Adrenal gland (tissue), 12 donors: ENCODE results near the gene PHACTR3. TPM values are rescaled to one million over a fixed set of nuclear protein-coding genes. Genes with fewer than 3 reads are reported as not detected.

Experiments
- DNase-seq, 7 donors: peaks; one replicate each; pipeline ENCODE4 v3.0.0-alpha.2; 2019 to 2020
- H3K27ac ChIP-seq, 5 donors: fragments of 200-600 bp; sonication (generic) in 4 of 5; 1 replicate in 3 of 5; 2 replicates in 2 of 5; pipeline versions ENCODE4 v1.5.1 to v1.8.0; 2016 to 2020; ENCODE audit warnings: mild to moderate bottlenecking in 1 of 5
- H3K27me3 ChIP-seq: fragments of 200-600 bp; 2 replicates; pipeline ENCODE4 v1.8.0; 2021
- H3K36me3 ChIP-seq, 2 donors: fragments of 200-600 bp; replicated peaks in 1 of 2; 1 replicate in 1 of 2; 2 replicates in 1 of 2; pipeline versions ENCODE4 v1.5.1 to v1.8.0; 2018 to 2022
- H3K4me1 ChIP-seq, 2 donors: fragments of 200-600 bp; replicated peaks in 1 of 2; 1 replicate in 1 of 2; 2 replicates in 1 of 2; pipeline versions ENCODE4 v1.5.1 to v1.8.0; 2018 to 2021
- H3K4me3 ChIP-seq, 4 donors: fragments of 200-600 bp; sonication (generic) in 3 of 4; one replicate each; pipeline ENCODE4 v1.5.1; 2016 to 2018
- H3K9me3 ChIP-seq, 3 donors: fragments of 200-600 bp; sonication (generic) in 1 of 3; replicated peaks in 1 of 3; 1 replicate in 2 of 3; 2 replicates in 1 of 3; pipeline versions ENCODE4 v1.5.1 to v1.8.0; 2016 to 2021
- POLR2A ChIP-seq, 2 donors: fragments of 450-650 bp; IDR thresholded peaks; one replicate each; pipeline ENCODE4 v1.6.1; 2017; ENCODE audit warnings: antibody characterized with exemption in 2 of 2, mild to moderate bottlenecking in 2 of 2, moderate library complexity in 1 of 2
- whole genome bisulfite sequencing, 4 donors: extraction: QIAGEN DNeasy Blood & Tissue Kit in 2 of 4; methylation state at CpG; one replicate each; pipeline versions ENCODE4 v1.1.5 to v1.1.7; 2013 to 2017; 5-methylcytosine and 5-hydroxymethylcytosine counted together
- intact Hi-C, 2 donors: fragments of 100-400 bp; cut with DNase I; formaldehyde crosslinking; loops; one replicate each; pipeline versions ENCODE4 v1.14.1 to v1.15.0; 2022 to 2023
- polyA plus RNA-seq, 3 donors: library from polyadenylated mRNA; stranded (reverse); fragments of 200-250 nt in 2 of 3; fragments of 350-450 nt in 1 of 3; fragmentation: Illumina TruSeq in 1 of 3; extraction: RNeasy Lipid Tissue Mini Kit (QIAGEN cat#74804) in 1 of 3; gene quantifications; one replicate each; pipeline ENCODE4 v1.2.3, GENCODE V29; 2013 to 2014
- total RNA-seq, 9 donors: library from RNA; depleted of rRNA in 4 of 9; stranded (reverse); fragments of >200 nt in 4 of 9; fragments of 120-200 nt in 1 of 9; fragmentation: NEBNext Ultra II Directional in 1 of 9; extraction: Animal tissue kit (Norgen Biotek cat#: 25700) in 1 of 9; gene quantifications; one replicate each; pipeline versions ENCODE4 v1.1.0 to v1.2.4, GENCODE V29; 2013 to 2023
- TF ChIP-seq, protein P1 (sequence below), 6 experiments: fragments of 450-650 bp in 4 of 6; fragments of 200-600 bp in 2 of 6; sonication (generic) in 1 of 6; IDR thresholded peaks; 1 replicate in 5 of 6; 2 replicates in 1 of 6; pipeline versions ENCODE4 v1.5.1 to v1.8.0; 2016 to 2021; ENCODE audit warnings: antibody characterized with exemption in 6 of 6, mild to moderate bottlenecking in 2 of 6, moderate library complexity in 1 of 6
- donor health status: healthy with polysubstance abuse.
- donor health status: Bipolar disorder and iron deficiency.
- donor health status: DM: yes; HTN: yes; CAD: no.
- donor health status: DM: no; HTN: no; CAD: no.
- donor health status: DM: no; HTN: no; CAD: no.
- donor health status: DM: yes; HTN: yes; CAD: no.

Gene PHACTR3
- total and polyA plus RNA-seq, 12 donors, result 0.17 to 4.5 (median 0.81) TPM

DNA sequence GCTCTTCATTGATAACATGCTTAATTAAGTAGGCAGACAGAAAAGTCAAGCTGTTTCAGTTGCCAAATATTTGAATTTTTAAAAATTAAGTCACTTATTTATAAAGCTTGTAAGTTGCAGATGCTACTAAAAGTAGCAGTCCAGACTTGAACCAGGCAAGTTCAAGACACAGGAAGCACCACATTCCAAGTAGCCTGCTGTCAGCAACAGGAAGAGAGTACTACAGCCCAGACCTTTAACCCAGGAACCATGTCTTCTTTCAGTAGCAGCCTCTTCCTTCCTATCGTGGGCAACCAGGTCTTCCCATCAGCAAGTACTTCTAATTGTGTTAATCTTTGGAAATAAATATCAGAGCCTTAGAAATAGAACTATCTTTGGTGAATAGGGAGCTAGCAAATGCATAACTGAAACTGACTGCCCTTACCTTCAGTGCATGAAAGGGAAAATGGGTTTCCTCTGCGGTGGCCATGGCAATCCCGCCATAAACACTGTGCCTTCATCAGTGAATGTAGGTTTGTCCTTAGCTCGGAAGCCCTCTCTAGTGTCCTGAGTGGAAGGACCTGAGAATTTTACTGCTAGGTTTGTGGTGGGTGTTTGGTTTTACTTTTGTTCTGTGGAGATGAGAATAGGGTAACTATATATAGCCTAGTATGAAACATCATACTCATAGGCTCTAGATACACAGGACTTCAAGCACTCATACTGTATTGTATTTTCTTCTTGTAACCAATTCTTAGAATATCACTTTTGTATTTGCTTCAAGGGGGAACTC is 233.5 kb downstream of the PHACTR3 start:
- intact Hi-C loops, result no loop called here
- Histone ChIP-seq H3K4me3 (no peak overlapping the region), H3K4me1 (peaks cover 0 to 10% of the 10 kb centered on the region in 2 donors), H3K27ac (no peak overlapping the region), H3K36me3 (no peaks in the 10 kb centered on the region), H3K27me3 (peaks cover 10% of the 10 kb centered on the region), H3K9me3 (no peaks in the 10 kb centered on the region)
- no peak for DNase-seq
- no peak for TF ChIP-seq POLR2A (IDR thresholded peaks at IDR 0.05)
- TF ChIP-seq, protein P1, sequence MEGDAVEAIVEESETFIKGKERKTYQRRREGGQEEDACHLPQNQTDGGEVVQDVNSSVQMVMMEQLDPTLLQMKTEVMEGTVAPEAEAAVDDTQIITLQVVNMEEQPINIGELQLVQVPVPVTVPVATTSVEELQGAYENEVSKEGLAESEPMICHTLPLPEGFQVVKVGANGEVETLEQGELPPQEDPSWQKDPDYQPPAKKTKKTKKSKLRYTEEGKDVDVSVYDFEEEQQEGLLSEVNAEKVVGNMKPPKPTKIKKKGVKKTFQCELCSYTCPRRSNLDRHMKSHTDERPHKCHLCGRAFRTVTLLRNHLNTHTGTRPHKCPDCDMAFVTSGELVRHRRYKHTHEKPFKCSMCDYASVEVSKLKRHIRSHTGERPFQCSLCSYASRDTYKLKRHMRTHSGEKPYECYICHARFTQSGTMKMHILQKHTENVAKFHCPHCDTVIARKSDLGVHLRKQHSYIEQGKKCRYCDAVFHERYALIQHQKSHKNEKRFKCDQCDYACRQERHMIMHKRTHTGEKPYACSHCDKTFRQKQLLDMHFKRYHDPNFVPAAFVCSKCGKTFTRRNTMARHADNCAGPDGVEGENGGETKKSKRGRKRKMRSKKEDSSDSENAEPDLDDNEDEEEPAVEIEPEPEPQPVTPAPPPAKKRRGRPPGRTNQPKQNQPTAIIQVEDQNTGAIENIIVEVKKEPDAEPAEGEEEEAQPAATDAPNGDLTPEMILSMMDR (IDR thresholded peaks at IDR 0.05), result no peak
- 71 to 79% (median 76%) methylated on average over 4 of the region's 4 CpGs for WGBS, 4 donors

DNA sequence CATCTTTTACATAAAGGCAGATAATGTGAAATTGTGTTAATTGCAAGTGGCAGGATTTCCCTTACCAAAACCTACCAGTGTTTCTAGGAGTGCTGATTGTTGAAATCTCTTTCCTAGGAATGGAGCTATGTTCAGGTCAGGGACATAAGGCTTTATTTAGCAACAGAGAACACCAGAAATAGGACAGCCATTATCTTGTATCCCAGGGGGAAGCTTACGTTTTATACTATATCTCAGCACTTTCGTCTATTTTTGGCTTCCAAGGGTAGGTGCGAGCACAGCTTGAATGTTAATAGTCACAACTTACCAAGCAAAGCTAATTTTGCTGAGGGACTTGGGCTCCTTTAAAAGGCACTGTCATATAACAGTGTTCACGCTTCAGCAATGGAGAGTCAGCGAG is 235.1 kb downstream of the PHACTR3 start:
- Histone ChIP-seq H3K27me3 (peaks cover 10% of the 10 kb centered on the region), H3K4me3 (no peak overlapping the region), H3K27ac (no peak overlapping the region), H3K4me1 (peaks cover 0 to 10% of the 10 kb centered on the region in 2 donors), H3K36me3 (no peaks in the 10 kb centered on the region), H3K9me3 (no peaks in the 10 kb centered on the region)
- no peak for TF ChIP-seq POLR2A (IDR thresholded peaks at IDR 0.05)
- TF ChIP-seq, protein P1 (IDR thresholded peaks at IDR 0.05), result no peak
- intact Hi-C loops, result no loop called here
- no peak for DNase-seq
- WGBS, 4 donors, result 62 to 73% (median 66%) methylated on average over 5 of the region's 5 CpGs

DNA sequence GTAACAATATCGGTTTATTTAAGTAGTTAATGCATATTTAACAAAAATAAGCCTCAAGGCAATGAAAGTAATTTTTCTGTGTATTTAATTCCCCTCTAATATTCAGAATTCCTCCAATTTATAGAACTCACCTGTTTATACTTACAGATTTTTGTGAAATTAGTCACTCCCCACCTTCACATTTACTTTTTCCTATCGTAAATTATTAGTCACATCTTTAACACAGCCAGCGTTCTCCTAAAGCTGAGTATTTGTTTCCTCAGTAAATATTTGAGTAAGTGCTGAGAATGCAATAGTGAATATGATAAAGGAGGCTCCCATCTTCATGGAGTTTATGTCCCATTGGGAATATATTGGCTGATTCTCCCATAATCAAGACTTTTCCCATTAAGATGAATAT is 241.1 kb downstream of the PHACTR3 start:
- Histone ChIP-seq H3K27me3 (peaks cover 6% of the 10 kb centered on the region), H3K27ac (no peak overlapping the region), H3K4me1 (no peaks in the 10 kb centered on the region), H3K36me3 (no peaks in the 10 kb centered on the region), H3K4me3 (no peak overlapping the region), H3K9me3 (no peaks in the 10 kb centered on the region)
- DNase-seq, result no peak
- 85 to 93% (median 89%) methylated on average over 3 of the region's 3 CpGs for WGBS, 4 donors
- intact Hi-C loops, result loop anchor here in 1 of 2 donors (5.0 kb wide), 1 partner anchor 63 kb away; no protein-coding TSS in a partner anchor
- TF ChIP-seq, protein P1 (IDR thresholded peaks at IDR 0.05), result no peak
- TF ChIP-seq POLR2A (IDR thresholded peaks at IDR 0.05), result no peak

DNA sequence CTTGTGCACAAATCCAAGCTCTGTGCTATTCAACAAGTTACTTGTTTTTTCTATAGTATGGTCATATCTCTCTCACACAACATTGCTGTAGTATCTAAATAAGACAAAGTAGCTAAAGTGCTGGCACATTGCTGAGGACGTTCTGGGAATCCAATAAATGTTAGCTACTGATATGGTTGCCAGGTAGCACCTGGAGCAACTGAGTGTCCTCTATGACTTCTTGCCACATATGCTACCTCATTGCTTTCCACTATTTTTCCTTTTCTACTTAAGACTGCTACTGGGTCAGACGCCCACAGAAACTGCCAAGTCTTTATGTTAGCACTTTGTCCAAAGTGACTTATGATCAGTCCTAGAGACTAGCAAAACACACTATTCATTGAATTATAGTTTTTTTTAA is 243.8 kb downstream of the PHACTR3 start:
- 59 to 72% (median 61%) methylated on average over 2 of the region's 2 CpGs for WGBS, 4 donors
- Histone ChIP-seq H3K27me3 (no peaks in the 10 kb centered on the region), H3K4me3 (no peak overlapping the region), H3K9me3 (no peaks in the 10 kb centered on the region), H3K4me1 (no peaks in the 10 kb centered on the region), H3K36me3 (no peaks in the 10 kb centered on the region), H3K27ac (no peak overlapping the region)
- no peak for DNase-seq
- intact Hi-C loops, result loop anchor here in 1 of 2 donors (5.0 kb wide), 1 partner anchor 66 kb away; no protein-coding TSS in a partner anchor
- TF ChIP-seq POLR2A (IDR thresholded peaks at IDR 0.05), result no peak
- TF ChIP-seq, protein P1 (IDR thresholded peaks at IDR 0.05), result no peak
